Parathyroid adenoma (tissue), 2 donors: ENCODE data around the gene SLC25A1.

Experiments
- H2AFZ ChIP-seq: fragments of 300-600 bp; sonication (generic); one replicate; pipeline ENCODE4 v1.7.0; 2017; ENCODE audit warnings: antibody characterized with exemption, mild to moderate bottlenecking
- H3K27ac ChIP-seq: fragments of 300-600 bp; sonication (generic); one replicate; pipeline ENCODE4 v1.7.0; 2017
- H3K27me3 ChIP-seq: fragments of 300-600 bp; sonication (generic); one replicate; pipeline ENCODE4 v1.7.0; 2017; ENCODE audit warnings: low read length; ENCODE audit not compliant: control insufficient read depth, insufficient read depth
- H3K36me3 ChIP-seq: fragments of 300-600 bp; sonication (generic); one replicate; pipeline ENCODE4 v1.7.0; 2017; ENCODE audit warnings: low read length; ENCODE audit not compliant: control insufficient read depth, insufficient read depth
- H3K4me1 ChIP-seq: fragments of 300-600 bp; sonication (generic); one replicate; pipeline ENCODE4 v1.7.0; 2017; ENCODE audit warnings: control low read depth
- H3K4me2 ChIP-seq: fragments of 300-600 bp; sonication (generic); one replicate; pipeline ENCODE4 v1.7.0; 2017; ENCODE audit warnings: low read length
- H3K4me3 ChIP-seq: fragments of 300-600 bp; sonication (generic); one replicate; pipeline ENCODE4 v1.7.0; 2017; ENCODE audit warnings: low read depth, low read length
- H3K79me2 ChIP-seq: fragments of 300-600 bp; sonication (generic); one replicate; pipeline ENCODE4 v1.7.0; 2017; ENCODE audit warnings: control low read depth
- H3K9ac ChIP-seq: fragments of 300-600 bp; sonication (generic); one replicate; pipeline ENCODE4 v1.7.0; 2017; ENCODE audit warnings: mild to moderate bottlenecking
- H3K9me3 ChIP-seq: fragments of 300-600 bp; sonication (generic); one replicate; pipeline ENCODE4 v1.7.0; 2017; ENCODE audit warnings: low read length; ENCODE audit not compliant: control insufficient read depth
- TF ChIP-seq, protein P1 (sequence below): fragments of 300-600 bp; sonication (generic); IDR thresholded peaks from one replicate; pipeline ENCODE4 v1.7.0; 2017; ENCODE audit warnings: antibody characterized with exemption, mild to moderate bottlenecking
- donor health status: primary hyperparathyroidism.

The SLC25A1 gene

DNA sequence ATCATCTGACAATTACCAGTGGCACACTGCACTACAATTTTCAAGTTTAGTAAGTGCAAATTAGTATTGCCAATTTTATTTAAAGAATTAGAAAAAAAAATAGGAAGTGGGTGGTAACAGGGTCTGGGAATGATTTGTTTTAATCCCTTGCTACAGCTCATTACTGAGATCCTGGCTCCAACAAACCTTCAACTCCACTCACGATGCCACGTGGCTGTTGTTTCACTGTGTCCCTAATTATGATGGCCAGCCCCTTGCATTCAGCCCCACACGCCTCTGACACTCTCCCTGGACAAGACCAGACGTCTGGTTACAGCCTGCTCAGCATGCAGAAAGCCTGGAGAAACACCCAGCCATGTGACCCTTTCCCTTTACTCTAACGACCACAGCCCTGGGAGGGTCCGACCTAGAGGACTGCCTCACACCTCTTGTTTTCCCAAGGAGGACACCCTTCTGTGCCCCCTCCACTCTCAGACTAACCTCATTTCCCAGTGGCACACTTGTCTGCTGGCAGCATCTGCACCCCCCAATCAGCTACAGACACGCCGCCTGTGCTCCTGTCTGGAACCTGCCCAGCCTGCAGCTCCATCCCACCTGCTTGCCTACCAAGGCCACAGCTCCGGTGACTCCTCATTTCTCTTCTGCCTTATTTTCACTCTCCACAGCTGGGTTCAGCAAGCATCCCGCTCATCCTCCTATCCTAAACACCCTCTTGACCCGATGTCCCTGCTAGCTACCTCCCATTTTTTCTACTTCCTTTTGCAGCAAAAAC lies 18.5 kb upstream of the SLC25A1 start:
- Histone ChIP-seq H3K36me3 (no peaks in the 10 kb centered on the region), H2AFZ (no peak overlapping the region), H3K4me3 (no peak overlapping the region), H3K27ac (no peak overlapping the region), H3K9ac (no peak overlapping the region), H3K79me2 (no peaks in the 10 kb centered on the region), H3K27me3 (no peaks in the 10 kb centered on the region), H3K9me3 (no peaks in the 10 kb centered on the region), H3K4me2 (no peak overlapping the region), H3K4me1 (no peaks in the 10 kb centered on the region)
- TF ChIP-seq, protein P1, sequence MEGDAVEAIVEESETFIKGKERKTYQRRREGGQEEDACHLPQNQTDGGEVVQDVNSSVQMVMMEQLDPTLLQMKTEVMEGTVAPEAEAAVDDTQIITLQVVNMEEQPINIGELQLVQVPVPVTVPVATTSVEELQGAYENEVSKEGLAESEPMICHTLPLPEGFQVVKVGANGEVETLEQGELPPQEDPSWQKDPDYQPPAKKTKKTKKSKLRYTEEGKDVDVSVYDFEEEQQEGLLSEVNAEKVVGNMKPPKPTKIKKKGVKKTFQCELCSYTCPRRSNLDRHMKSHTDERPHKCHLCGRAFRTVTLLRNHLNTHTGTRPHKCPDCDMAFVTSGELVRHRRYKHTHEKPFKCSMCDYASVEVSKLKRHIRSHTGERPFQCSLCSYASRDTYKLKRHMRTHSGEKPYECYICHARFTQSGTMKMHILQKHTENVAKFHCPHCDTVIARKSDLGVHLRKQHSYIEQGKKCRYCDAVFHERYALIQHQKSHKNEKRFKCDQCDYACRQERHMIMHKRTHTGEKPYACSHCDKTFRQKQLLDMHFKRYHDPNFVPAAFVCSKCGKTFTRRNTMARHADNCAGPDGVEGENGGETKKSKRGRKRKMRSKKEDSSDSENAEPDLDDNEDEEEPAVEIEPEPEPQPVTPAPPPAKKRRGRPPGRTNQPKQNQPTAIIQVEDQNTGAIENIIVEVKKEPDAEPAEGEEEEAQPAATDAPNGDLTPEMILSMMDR: no peak

GRCh38 chr22:19195796-19196731 lies 17.5 kb upstream of the SLC25A1 start:
- H3K4me3 ChIP-seq: no peak overlapping the region
- H3K27me3 ChIP-seq: no peaks in the 10 kb centered on the region
- no peak overlapping the region for H3K4me2 ChIP-seq
- no peaks in the 10 kb centered on the region for H3K9me3 ChIP-seq
- H3K4me1 ChIP-seq: no peaks in the 10 kb centered on the region
- no peaks in the 10 kb centered on the region for H3K36me3 ChIP-seq
- H3K79me2 ChIP-seq: no peaks in the 10 kb centered on the region
- TF ChIP-seq, protein P1: no peak
- no peak overlapping the region for H3K9ac ChIP-seq
- H2AFZ ChIP-seq: no peak overlapping the region
- H3K27ac ChIP-seq: no peak overlapping the region

DNA sequence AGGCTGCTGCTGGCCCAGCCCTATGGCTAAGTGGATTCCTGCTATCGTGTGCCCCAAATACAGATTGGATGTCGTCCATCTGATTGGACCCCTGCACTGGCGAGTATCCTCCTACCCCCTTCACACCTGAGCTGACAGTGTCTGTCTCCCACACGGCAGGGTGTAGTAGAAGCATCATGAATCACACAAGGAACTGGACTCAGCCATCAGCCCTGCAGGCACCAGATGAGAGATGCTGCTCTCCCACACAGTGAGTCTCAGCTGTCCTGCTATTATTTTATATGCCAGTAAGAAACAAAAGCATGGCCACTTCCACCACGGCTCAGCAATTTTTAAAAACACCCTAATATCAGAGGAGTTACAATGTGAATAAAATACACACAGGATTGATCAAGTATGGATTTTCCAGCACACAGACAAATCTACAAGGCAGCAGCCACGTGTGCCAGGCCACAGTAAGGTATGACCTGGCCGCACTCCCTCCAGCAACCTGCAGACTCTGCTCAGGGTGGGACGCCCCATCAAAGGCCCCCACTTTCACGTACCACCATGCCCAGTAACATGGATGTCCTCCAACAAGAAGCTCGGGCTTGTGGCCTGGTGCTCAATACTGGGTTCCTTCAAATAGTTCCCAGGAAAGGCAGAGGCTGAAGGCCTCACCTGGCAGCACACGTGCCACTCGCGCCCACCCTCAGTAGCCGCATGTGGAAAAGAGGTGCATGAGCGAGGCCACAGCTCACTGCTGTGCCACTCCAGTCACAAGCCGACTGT lies 16.4 kb upstream of the SLC25A1 start:
- Histone ChIP-seq H3K27me3 (no peaks in the 10 kb centered on the region), H3K27ac (no peak overlapping the region), H3K4me2 (no peak overlapping the region), H3K4me1 (no peaks in the 10 kb centered on the region), H3K79me2 (no peaks in the 10 kb centered on the region), H3K9ac (no peak overlapping the region), H3K36me3 (no peaks in the 10 kb centered on the region), H2AFZ (no peak overlapping the region), H3K9me3 (no peaks in the 10 kb centered on the region), H3K4me3 (no peak overlapping the region)
- TF ChIP-seq, protein P1: no peak

GRCh38 chr22:19193879-19194278 lies 15.3 kb upstream of the SLC25A1 start:
- Histone ChIP-seq H3K4me2 (no peak overlapping the region), H3K36me3 (no peaks in the 10 kb centered on the region), H3K9ac (no peak overlapping the region), H3K4me1 (no peaks in the 10 kb centered on the region), H3K9me3 (no peaks in the 10 kb centered on the region), H3K4me3 (no peak overlapping the region), H3K27me3 (no peaks in the 10 kb centered on the region), H3K79me2 (no peaks in the 10 kb centered on the region), H2AFZ (no peak overlapping the region), H3K27ac (no peak overlapping the region)
- TF ChIP-seq, protein P1: no peak
